Iris pigment epithelial cell (primary cell): ENCODE measurements around the gene DPM3.
A peak's percentile ranks its signal among the peaks of the same experiment; 100 is the strongest.
"Not testable (repeated sequence)": the region's sequence is repeated elsewhere in the genome, so short reads cannot be mapped to it uniquely, and the experiment has no call there.

Experiments used
- DNase-seq: peaks from one replicate; pipeline ENCODE4 v3.0.0-alpha.2; 2011; ENCODE audit warnings: low read depth

DPM3 gene

GRCh38 chr1:155175281-155175926 lies 35.1 kb upstream of the DPM3 start:
- DNase-seq = no peak

GRCh38 chr1:155174324-155175280 lies 34.3 kb upstream of the DPM3 start:
- DNase-seq = no peak

DNA sequence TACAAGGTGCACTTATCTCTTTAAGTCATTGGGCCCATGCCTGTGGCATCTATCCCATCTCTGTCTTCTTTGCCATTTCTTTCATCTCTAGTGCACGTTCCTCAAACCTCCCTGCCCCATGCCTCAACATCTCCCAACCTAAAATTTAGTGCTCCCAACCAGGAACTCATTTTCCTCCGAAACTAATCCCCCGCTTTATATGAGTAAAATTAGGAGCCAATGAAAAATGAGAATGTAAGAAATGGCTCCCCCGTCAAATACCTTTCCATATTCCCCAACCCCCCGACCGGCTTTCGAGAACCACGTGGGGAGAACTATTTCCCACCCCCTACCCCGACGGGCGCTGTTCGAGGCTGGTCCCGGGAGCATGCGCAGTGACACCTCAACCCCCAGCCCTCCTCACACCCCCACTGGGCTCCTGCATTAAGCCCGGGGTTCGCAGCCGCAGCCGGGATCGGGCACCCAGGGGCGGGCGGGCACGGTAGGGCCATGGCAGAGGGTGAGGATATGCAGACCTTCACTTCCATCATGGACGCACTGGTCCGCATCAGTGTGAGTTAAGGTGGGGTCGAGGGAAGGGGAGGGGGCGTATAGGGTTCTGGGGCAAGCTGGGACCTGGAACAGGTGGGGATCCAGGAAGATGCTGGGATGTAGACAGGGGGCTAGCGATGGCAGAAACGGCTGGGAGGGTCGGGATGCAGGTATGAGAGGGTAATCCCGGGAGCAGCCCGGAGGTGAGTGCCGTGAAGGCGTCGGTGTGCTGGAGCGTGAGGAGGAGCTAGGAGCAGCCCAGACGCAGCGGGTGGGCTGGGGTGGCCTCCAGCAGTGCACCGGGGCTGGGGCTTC lies 33.4 kb upstream of the DPM3 start, which contains the start of gene TRIM46:
Gene TRIM46, plus strand, starts transcription at position 372 of the 846 bp plus-strand sequence. Its CDS starts 118 bp downstream, at position 490.
- peak; percentile 49 for DNase-seq

- peak; percentile 94 for DNase-seq
These were observed 32.6 kb upstream of the DPM3 start, which contains the start of gene KRTCAP2 for GRCh38 chr1:155172732-155173477. Gene KRTCAP2 (minus strand): TSS chr1:155173304. CDS start chr1:155173224, 80 bp downstream.

GRCh38 chr1:155171836-155172731 lies 31.8 kb upstream of the DPM3 start:
- DNase-seq = no peak

- no peak for DNase-seq
These were observed 30.5 kb upstream of the DPM3 start for GRCh38 chr1:155170806-155171205.

DNA sequence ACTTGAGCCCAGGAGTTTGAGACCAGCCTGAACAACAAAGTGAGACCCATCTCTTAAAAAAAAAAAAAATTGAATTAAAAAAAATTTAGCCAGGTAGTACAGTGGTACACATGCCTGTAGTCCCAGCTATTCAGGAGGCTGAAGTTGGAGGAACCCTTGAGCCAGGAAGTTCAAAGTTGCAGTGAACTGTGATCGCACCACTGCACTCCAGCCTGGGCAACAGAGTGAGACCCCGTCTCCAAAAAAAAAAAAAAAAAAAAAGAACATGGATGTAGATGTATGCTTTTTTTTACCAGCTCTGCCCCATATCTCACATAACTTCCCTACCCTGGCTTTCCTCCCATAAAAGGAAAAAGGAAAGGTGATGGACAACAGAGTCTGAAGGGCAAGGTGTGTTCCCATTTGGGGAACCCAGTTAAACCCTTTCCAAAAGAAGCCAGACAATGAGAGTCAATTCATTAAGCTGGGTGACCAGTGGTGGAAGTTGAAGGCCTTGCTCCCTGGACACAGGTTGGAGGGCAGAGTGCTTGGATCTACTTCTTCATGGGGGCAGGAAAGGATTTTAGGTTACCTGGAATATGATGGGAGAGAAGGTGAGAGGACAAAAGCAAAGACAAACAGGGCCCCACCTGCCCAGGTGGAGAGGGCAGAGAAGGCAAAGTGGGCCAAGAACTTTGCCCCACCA lies 29.9 kb upstream of the DPM3 start:
- DNase-seq = no peak

DNA sequence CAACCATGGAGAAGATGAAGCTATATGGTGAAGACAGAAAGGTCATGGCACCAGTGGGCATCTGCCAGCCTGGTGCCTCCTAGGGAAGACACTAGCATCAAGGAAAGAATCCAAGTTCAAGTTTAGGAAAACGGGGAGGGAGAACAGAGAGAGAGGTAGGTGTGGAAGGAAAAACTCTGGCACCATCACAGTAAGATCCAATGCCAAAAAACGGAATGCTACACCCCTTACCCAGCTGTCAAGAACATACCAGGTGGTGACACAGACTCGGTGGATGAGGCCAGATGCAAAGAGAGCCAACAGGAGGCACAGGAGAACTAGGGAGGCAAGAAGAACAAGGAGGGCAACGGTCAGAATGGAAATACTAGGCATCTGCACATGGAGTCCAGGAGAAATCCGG lies 29.2 kb upstream of the DPM3 start:
- DNase-seq = no peak

DNA sequence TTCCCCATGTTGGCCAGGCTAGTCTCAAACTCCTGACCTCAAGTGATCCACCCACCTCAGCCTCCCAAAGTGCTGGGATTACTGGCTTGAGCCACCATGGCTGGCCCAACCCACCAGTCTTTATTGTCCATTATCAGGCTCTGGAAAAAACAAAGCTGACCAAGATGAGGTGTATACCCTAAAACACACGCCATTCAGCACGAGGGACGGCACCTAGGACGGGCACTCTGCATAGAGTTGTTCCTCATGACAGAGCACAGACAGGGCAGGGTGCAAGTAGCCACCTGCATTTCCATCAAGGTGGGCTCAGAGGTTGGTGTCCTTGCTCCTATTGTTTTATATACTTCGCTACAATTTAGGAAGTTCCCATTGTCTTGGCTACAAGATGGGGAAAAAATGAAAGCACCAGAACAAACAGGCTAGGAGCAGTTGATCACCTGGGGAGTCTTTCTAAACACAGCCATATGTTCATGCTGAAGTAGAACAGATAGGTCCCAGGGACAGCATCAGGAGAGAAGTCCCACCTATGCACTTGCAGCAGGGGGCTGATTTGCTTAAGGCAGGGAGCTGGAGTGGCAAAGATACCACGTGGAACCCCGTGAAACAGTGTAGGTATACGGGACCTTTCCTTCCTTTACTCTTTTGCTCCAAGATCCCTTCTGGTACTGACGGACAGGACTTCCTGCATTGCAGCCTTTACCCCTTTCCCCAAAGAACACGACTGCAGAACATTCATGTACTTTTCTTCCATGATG lies 28.3 kb upstream of the DPM3 start:
- no peak for DNase-seq

DNA sequence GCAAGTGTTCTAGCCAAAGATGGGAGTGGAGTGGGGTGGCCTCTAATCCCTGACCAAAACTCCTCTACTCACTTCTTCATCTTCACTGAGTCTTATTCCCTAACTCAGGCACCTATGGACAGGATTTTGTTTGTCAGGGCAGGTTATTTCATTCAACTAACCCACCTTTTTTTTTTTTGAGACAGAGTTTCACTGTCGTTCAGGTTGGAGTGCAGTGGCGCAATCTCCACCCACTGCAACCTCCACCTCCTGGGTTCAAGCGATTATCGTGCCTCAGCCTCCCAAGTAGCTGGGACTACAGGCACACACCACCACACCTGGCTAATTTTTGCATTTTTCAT lies 27.7 kb upstream of the DPM3 start:
- DNase-seq = not testable (repeated sequence)

DNA sequence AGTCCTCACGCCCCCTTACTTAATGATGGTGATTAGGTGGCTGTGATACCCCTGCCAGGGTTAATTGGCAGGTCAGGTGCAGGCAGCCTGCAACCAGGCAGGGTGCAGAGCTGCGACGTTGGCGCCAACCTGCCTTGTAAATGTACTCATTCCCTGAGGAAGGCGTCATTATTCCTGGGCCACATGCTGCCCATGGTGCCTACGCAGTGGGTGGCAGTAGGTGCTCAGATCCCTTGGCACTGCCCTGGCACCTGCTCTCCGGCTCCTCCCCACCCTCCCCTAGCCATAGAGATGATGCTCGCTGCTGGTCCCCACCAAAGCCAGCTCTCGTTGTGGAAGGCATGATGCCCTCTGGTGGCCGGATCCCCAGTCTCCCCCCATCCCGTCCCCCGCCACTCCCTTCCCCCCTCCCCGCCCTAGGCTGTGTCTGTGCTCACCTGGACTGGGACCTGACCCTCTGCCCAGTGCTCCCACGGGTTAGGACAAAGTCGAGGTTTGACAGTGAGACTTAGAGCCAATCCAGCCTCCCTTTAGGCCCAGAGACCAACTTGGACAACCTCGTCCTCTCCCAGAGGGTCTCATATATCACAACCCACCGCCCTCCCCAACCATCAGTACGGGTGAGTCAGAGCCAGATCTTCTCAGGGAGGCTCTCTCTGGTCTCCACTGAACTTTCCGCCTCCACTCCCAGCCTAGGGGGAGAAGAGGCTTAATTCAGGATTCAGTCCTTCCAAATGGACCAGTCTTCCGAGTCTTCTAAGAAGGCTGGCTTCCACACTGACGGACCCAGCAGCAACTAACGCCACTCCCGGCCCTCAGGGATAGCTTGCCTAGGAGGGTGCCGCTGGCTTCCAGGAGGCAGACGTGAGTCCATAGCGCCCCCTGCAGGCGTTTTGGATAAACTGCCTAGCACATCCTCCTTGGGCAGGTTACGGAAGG lies 27.1 kb upstream of the DPM3 start:
- DNase-seq = peak; percentile 69

GRCh38 chr1:155166471-155167165 lies 26.3 kb upstream of the DPM3 start:
- no peak for DNase-seq

DNA sequence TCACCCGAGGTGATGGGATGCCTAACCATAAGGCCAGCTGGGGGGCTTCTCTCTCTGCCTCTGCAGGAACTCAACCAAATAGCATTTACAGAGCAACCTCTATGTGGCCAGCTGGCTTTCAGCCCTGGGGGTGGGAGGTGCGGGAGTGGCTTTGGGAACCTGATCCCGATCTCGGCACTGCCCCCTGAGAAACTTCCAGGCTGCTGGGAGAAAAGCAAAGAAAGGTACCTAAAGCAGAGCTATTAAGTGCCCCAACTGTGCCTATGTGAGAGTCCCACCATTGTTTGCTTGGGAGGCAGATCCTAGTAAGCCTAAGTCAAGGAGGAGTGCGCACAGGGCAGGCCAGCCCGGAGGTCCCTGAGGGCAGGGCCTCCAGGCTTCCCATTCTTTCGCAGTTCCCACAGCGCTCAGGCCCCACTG lies 25.7 kb upstream of the DPM3 start:
- DNase-seq = no peak

DNA sequence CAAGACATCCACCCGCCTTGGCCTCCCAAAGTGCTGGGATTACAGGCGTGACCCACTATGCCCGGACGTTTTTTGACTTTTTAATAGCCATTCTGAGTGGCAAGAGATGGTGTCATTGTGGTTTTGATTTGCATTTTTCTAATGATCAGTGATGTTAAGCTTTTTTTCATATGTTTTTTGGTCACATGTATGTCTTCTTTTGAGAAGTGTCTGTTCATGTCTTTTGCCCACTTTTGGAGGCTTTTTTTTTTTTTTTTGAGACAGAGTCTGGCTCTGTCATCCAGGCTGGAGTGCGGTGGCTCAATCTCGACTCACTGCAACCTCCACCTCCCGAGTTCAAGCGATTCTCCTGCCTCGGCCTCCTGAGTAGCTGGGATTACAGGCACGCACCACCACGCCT lies 24.3 kb upstream of the DPM3 start:
- DNase-seq = not testable (repeated sequence)

DNA sequence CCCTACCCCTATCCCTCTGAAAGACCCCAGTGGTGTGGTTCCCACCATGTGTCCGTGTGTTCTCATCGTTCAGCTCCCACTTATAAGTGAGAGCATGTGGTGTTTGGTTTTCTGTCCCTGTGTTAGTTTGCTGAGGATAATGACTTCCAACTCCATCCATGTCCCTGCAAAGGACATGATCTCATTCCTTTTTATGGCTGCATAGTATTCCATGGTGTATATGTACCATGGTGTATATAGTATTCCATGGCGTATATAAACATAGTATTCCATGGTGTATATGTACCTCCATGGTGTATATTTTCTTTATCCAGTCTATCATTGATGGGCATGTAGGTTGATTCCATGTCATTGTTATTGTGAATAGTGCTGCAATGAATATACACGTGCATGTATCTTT lies 23.5 kb upstream of the DPM3 start:
- DNase-seq = not testable (repeated sequence)

DNA sequence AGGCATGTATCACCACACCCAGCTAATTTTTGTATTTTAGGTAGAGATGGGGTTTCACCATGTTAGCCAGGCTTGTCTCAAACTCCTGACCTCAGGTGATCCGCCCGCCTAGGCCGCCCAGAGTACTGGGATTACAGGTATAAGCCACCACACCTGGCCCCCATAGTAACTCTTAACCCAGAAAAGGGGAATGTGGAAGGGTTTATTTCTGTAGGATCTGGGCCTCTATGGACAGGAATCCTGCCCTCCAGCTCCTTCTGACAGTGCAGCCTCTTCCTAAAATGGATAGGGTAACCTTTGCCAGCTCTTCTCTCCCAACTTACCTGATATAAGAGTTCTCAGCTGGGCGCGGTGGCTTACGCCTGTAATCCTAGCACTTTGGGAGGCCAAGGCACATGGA lies 22.3 kb upstream of the DPM3 start:
- not testable (repeated sequence) for DNase-seq

GRCh38 chr1:155160128-155160527 lies 19.8 kb upstream of the DPM3 start:
- DNase-seq = no peak
